Esophagus squamous epithelium (tissue), 4 donors: Measurements from ENCODE around the gene SMYD3.

Experiments used
- CTCF ChIP-seq, 6 experiments: fragments of 450-650 bp in 4 of 6; fragments of 200-600 bp in 2 of 6; sonication (generic) in 2 of 6; IDR thresholded peaks; one replicate each; pipeline ENCODE4 v1.5.1; 2016 to 2019; ENCODE audit warnings: antibody characterized with exemption in 6 of 6, mild to moderate bottlenecking in 4 of 6, moderate library complexity in 4 of 6
- POLR2A ChIP-seq, 4 donors: fragments of 450-650 bp; IDR thresholded peaks; one replicate each; pipeline ENCODE4 v1.6.1; 2017; ENCODE audit warnings: antibody characterized with exemption in 4 of 4, mild to moderate bottlenecking in 4 of 4, moderate library complexity in 3 of 4

- TF ChIP-seq CTCF (IDR thresholded peaks at IDR 0.05) (no peak), POLR2A (IDR thresholded peaks at IDR 0.05) (no peak)
Observed at GRCh38 chr1:246537887-246538286, 30.8 kb upstream of the SMYD3 start.
